ENCODE data around the gene MGST2.

The MGST2 gene

DNA sequence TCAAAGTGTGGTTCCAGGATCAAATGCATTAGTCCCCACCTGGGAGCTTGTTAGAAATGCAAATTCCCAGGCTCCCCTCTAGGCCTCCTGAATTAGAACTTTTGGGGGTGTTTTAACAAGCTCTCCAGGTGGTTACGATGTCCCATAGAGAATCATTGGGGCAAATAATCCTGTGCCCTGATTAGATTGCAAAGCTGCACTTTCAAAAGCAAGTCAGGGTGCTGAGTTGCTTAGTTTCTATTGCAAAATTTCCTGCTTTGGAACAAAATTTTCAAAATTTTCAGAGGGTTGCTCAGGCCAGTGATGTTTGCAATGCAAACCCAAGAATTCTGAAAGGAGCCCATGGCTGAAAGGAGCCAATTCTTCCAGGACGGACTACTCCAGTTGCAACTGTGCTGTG, 71.0 kb downstream of the MGST2 start:
- DNase-seq: no peak

DNA sequence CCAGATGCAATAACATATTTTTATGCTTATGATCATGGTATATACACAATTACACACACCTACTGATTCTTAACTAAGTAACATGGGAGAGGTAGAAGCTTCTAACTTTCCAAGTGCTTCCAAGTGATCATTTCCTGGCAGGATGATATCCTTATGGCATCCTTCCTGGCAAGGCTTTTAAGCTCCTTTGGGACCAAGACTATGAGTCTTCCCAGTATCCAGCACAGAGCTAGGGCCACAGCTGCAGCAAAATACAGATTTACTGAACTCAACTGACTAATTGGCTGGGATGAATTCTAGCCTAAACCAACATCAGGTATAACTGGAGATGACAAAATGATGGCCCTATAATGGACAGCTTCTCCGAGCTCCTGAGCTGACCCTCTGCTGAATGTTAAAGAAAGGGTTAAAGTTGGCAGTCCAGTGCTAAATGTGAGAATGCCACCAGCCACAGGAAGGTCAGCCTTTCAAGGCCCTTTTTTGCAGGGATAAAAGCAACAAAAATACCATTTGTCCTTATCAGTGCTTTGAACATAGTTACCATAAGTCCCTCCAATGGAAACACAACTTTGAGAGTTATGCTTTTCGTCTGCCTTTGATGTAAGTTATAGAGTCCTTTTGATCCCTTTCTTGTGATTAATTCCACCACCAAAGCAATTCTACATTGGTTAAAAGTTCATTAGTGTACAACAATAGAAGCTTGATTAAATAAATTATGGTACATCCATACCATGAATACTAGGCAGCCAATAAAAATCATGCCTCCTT, 73.4 kb downstream of the MGST2 start:
- no peak for DNase-seq

DNA sequence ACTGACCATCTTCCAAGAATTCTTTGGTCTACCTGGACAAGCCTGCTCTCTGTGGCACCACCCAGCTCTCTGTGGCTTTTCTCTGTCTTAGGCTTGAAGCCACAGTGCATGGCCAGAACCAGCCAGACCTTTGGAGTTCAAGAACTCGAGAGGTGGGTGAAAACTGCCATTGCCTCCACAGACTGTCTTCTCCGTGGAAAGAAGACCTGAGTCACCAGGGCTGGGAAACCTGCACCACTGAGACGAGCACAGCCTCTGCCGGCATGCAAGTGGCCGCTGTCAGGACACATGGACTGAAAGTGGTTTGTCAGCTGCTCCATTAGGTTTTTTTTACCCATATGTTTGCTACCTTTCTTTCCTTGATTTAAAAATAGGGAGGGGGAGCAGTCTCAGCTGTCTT, 74.5 kb downstream of the MGST2 start:
- DNase-seq: peak in 10 of 56 donors; percentile 14 to 49 (median 43)

DNA sequence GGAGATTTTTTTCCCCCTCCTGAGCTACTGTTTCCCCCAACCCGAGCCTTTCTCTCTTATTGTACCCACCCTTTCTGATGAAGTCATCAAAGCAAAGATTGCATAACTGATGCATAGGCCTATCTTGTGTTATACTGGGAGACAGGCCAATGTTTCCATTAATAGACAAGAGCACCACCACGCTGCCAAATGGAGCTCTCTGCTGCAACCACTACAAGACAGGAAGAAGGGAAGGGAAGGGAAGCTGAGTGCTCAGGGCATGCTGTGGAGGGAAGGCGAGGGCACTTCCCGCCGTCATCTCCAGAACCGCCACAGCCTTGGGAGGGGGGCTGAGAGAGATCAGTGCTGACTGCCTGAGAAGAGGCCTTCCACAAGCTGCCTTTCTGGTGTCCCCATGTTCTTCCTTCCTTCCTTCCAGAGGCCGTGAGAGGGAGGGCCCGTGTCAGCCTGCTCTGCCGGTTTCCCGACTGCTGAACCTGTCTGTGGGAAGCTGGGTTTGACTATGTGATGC, 75.0 kb downstream of the MGST2 start:
- DNase-seq: peak in 49 of 56 donors; percentile 5 to 71 (median 44)

DNA sequence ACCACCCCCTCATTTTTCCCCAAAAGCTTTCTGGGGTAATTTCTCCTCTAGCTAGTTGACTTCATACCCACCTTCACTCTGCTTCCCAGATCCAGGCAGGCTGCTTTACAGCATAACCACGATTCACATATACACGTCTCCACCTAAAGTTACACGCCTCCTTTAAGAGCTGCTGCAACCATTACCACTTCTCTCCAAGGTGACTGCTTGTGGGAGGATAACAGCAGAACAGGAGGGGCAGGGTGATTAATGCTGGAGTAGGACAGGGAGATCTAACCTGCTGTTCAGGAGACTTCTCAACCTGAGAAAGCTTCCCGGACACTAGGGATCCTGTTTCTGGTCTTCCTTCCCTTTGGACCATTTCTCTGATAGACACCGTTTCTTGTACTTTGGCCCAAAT, 77.4 kb downstream of the MGST2 start:
- peak in 7 of 56 donors; percentile 10 to 45 (median 19) for DNase-seq

DNA sequence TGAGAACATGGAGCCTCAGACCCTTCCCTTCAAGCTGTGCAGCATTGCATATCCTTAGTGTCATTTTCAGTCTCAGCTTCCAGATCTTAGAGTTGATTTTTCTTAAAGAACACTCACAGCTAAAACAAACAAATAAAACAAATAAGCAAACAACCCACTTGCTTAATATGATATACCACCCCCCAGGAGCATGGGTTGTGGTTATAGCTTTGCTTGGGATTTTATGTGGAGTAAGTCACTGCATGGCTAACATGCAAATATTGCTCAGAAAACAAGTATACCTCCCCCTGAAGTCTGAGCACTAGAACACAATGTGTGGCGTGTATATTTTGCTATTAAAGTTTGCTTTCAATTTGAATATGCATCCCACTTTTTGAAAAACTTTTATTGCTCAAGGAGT, 78.6 kb downstream of the MGST2 start:
- DNase-seq: no peak

DNA sequence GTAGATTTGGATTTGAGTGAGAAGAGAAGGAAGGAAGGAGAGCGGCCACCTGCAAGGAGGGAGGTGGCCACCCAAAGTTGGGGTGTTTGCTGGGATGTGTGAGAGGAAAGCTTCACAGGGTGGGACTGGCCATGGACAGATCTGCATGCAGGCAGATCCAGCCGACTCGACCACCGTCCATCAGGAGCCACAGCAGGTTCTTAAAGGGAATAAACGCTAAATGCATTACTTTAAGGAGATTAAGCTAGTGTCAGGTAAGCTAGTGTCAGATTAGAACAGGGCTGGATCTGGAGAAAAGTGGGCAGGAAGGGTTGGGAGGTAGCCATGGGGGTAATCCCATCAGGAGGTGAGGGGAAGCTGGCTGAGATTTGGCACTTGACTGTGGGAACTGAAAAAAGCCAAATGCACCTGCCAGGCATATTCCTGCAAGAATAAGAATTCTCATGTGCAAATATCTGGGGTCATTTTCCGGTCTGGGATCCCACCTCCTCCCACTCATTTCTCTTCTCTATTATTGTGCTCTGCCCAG, 79.6 kb downstream of the MGST2 start:
- DNase-seq: no peak

DNA sequence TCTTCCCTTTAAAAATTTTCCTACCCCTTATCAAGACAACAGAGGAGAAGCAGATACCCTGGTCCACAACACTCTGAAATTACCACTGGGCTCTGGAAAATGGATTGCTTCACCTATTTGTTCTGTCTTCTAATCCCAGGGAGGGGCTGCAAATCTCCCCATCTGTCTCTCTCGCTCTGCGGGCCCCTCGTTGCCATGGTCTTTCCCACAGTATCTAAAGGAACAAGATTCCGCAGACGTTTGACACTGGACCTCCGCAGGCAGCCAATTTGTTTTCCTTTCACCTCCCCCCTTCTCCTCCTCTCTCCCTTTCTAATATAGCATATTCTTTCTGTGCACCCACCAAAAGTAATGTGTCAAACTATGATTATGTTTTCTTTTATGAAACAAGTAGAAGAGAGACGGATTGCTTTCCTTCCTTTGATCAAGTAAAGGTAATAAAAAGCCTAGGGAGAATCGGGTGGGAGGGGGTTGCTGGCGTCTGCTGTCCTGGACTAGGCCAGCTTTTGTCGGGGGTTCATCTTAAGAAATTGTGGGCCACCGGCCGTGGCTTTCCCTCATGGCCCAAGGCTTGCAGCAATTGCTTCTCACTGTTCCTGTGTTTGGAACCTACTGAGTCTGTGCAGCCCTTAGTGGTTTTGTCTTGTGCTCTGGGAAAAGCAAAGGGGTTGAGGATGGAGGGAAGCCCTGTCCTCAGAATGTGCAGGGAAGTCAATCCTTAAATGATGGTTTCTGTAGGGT, 81.0 kb downstream of the MGST2 start:
- DNase-seq: no peak

DNA sequence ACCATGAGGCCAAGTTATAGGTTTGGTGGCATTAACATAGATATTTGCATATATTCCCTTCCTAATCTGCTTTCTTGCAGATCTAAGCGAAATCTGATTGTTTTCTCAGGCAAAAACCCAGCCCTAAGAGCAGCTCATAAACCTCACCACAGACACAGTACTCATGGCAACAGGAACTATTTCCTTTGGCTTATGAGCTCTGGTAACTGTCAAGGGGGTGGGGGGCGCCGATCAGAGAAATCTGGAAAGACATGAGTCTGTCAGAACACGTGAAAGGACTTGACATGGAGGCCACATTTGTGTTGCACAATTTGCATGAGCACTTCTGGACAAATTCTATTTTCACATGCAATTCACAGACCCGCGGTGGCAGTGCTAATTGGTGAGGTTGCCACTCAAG, 83.7 kb downstream of the MGST2 start:
- no peak for DNase-seq

DNA sequence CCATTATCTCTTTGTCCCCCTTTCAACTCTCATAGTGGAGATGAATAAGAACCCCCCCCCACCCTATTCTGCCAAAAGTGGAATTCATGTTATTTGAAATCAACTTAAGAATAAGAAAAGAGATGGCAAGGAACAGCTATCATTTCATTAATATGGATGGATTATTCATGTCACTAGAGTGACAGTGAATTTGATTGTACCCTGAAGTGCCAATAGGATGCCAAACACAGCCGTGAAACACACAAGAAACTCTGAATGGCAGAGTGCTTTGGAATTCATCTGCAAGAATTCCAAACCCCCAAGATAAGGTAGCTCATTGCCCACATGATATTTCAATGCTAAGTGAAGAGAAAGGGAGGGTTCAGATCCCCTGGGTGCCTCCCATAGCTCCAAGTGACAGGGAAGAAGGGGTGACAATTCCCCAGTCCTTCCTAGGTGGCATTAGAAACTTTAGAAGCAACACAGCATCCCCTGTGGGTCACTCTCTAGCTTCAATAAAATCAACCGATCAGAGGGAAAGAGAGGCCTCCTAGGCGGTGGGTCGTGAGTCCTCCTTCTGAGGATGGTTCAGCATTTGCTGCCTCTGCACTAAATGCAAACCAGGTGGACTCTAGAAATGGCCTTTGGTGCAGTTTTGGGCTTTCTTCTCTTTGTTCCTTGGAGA, 84.3 kb downstream of the MGST2 start:
- DNase-seq: no peak

DNA sequence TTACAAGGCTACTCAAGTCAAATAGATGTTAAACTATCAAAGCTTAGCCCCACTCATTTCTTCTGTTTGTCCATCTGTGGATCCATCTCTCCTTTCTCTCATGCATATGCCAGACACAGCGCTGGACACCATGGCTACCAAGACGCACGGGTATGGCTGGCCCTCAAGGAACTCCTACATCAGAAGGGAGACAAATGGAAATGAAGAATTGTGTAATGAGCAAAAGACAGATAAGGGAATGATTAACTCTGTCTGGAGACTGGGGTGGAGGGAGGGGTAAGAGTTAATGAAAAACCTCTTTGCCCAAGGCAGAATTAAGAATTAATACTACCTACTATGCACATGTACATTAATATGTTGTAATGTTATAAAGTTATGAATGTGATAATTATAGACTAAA, 88.1 kb downstream of the MGST2 start:
- no peak for DNase-seq

Data from nucleus accumbens (tissue), 56 donors.